Muscle layer of colon (tissue), 2 donors: ENCODE data around the gene TMPRSS7.
"Not testable (repeated sequence)": the region's sequence is repeated elsewhere in the genome, so short reads cannot be mapped to it uniquely, and the experiment has no call there.

ENCODE experiments used
- H3K27ac ChIP-seq: one replicate; pipeline ENCODE4 v1.7.0; 2013; ENCODE audit warnings: low read depth, mild to moderate bottlenecking, low read length, moderate library complexity
- H3K27me3 ChIP-seq, 2 donors: one replicate each; pipeline ENCODE4 v1.7.0; 2013; ENCODE audit warnings: low read length in 2 of 2, mild to moderate bottlenecking in 2 of 2; ENCODE audit not compliant: insufficient read depth in 2 of 2, control insufficient read depth in 1 of 2
- H3K36me3 ChIP-seq: one replicate; pipeline ENCODE4 v1.7.0; 2013; ENCODE audit warnings: mild to moderate bottlenecking, low read length; ENCODE audit not compliant: insufficient read depth
- H3K4me1 ChIP-seq: one replicate; pipeline ENCODE4 v1.7.0; 2013; ENCODE audit warnings: mild to moderate bottlenecking, low read length; ENCODE audit not compliant: insufficient read depth
- H3K4me3 ChIP-seq, 2 donors: one replicate each; pipeline ENCODE4 v1.7.0; 2013; ENCODE audit warnings: low read length in 2 of 2, low read depth in 1 of 2, mild to moderate bottlenecking in 1 of 2, moderate library complexity in 1 of 2
- H3K9ac ChIP-seq: one replicate; pipeline ENCODE4 v1.7.0; 2013; ENCODE audit warnings: low read length
- H3K9me3 ChIP-seq: one replicate; pipeline ENCODE4 v1.7.0; 2013; ENCODE audit warnings: mild to moderate bottlenecking, low read length
- donor health status: abdominal sarcoma.
- donor health status: Adenocarcinoma of cecum.

TMPRSS7 gene

DNA sequence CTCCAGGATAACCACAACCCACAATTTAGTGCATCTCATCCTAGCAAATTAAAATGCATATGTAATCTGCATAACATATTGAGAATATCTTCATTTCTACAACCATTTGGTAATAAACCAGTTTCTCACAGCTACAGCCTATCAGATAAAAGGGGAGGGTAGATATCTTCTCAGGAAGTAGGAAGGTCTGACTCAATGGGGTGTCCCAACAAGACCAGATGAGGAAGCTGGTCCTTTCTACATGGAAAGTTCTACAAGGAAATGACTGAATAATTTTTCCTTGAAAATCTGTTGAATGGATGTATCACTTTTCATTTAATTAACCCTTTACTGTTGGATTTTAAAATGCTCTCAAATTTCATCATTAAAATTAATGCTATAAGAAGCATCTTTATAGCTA, 17.4 kb upstream of the TMPRSS7 start:
- Histone ChIP-seq H3K27me3 (no peaks in the 10 kb centered on the region), H3K9ac (no peak overlapping the region), H3K27ac (no peak overlapping the region), H3K4me3 (no peak overlapping the region), H3K36me3 (no peaks in the 10 kb centered on the region), H3K4me1 (peaks cover 3% of the 10 kb centered on the region), H3K9me3 (no peaks in the 10 kb centered on the region)

- Histone ChIP-seq H3K9me3 (no peaks in the 10 kb centered on the region), H3K27ac (no peak overlapping the region), H3K36me3 (no peaks in the 10 kb centered on the region), H3K4me3 (no peak overlapping the region), H3K27me3 (no peaks in the 10 kb centered on the region), H3K4me1 (no peaks in the 10 kb centered on the region), H3K9ac (no peak overlapping the region)
Measured at GRCh38 chr3:112018712-112019111, 15.8 kb upstream of the TMPRSS7 start.

- no peak overlapping the region for H3K27ac ChIP-seq
- no peaks in the 10 kb centered on the region for H3K4me1 ChIP-seq
- no peak overlapping the region for H3K4me3 ChIP-seq
- H3K36me3 ChIP-seq, result no peaks in the 10 kb centered on the region
- H3K27me3 ChIP-seq, result no peaks in the 10 kb centered on the region
- no peak overlapping the region for H3K9ac ChIP-seq
- no peaks in the 10 kb centered on the region for H3K9me3 ChIP-seq
Measured at GRCh38 chr3:112019716-112020115, 14.8 kb upstream of the TMPRSS7 start.

- H3K27me3 ChIP-seq, result no peaks in the 10 kb centered on the region
- H3K4me1 ChIP-seq, result no peaks in the 10 kb centered on the region
- H3K9ac ChIP-seq, result no peak overlapping the region
- H3K36me3 ChIP-seq, result no peaks in the 10 kb centered on the region
- no peaks in the 10 kb centered on the region for H3K9me3 ChIP-seq
- H3K4me3 ChIP-seq, result no peak overlapping the region
- H3K27ac ChIP-seq, result no peak overlapping the region
Measured at GRCh38 chr3:112020674-112021085, 13.9 kb upstream of the TMPRSS7 start.

- Histone ChIP-seq H3K27ac (no peak overlapping the region), H3K4me1 (no peaks in the 10 kb centered on the region), H3K9me3 (no peaks in the 10 kb centered on the region), H3K4me3 (no peak overlapping the region), H3K36me3 (no peaks in the 10 kb centered on the region), H3K9ac (no peak overlapping the region), H3K27me3 (no peaks in the 10 kb centered on the region)
Measured at GRCh38 chr3:112027142-112027541, 7.4 kb upstream of the TMPRSS7 start.

DNA sequence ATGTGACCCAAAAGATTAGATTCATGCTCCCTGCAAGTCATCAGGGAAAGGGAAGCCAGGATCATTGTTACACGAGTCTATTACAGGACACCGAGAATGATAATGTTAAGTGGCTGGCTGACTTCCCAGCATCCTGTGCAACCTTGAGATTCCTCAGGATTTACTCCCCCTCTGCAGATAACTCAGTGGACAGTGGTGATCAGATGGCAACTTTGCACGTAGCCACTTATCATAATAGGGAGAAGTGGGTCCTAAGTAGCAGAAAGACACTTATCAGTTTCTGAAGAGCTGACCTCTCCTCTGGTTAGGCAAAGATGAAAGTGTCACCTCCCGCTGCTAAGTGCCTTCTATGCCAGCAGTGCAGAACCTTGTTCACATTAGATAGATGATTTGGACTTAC, 6.7 kb upstream of the TMPRSS7 start:
- H3K4me1 ChIP-seq, result no peaks in the 10 kb centered on the region
- H3K27me3 ChIP-seq, result no peaks in the 10 kb centered on the region
- H3K27ac ChIP-seq, result no peak overlapping the region
- H3K9ac ChIP-seq, result no peak overlapping the region
- H3K4me3 ChIP-seq, result no peak overlapping the region
- no peaks in the 10 kb centered on the region for H3K36me3 ChIP-seq
- no peaks in the 10 kb centered on the region for H3K9me3 ChIP-seq

GRCh38 chr3:112030901-112031300, 3.6 kb upstream of the TMPRSS7 start:
- Histone ChIP-seq H3K4me3 (no peak overlapping the region), H3K27ac (no peak overlapping the region), H3K9me3 (no peaks in the 10 kb centered on the region), H3K4me1 (no peaks in the 10 kb centered on the region), H3K36me3 (no peaks in the 10 kb centered on the region), H3K9ac (no peak overlapping the region), H3K27me3 (no peaks in the 10 kb centered on the region)

GRCh38 chr3:112032098-112032731, 2.3 kb upstream of the TMPRSS7 start:
- no peak overlapping the region for H3K27ac ChIP-seq
- H3K27me3 ChIP-seq, result no peaks in the 10 kb centered on the region
- no peaks in the 10 kb centered on the region for H3K4me1 ChIP-seq
- no peak overlapping the region for H3K9ac ChIP-seq
- H3K9me3 ChIP-seq, result no peaks in the 10 kb centered on the region
- H3K4me3 ChIP-seq, result no peak overlapping the region
- no peaks in the 10 kb centered on the region for H3K36me3 ChIP-seq

GRCh38 chr3:112035241-112035640, 705 bp downstream of the TMPRSS7 start:
- no peak overlapping the region for H3K9ac ChIP-seq
- H3K27me3 ChIP-seq, result no peaks in the 10 kb centered on the region
- no peaks in the 10 kb centered on the region for H3K4me1 ChIP-seq
- H3K36me3 ChIP-seq, result no peaks in the 10 kb centered on the region
- no peak overlapping the region for H3K27ac ChIP-seq
- no peaks in the 10 kb centered on the region for H3K9me3 ChIP-seq
- H3K4me3 ChIP-seq, result no peak overlapping the region

- H3K36me3 ChIP-seq, result not testable (repeated sequence)
Measured at GRCh38 chr3:112037194-112037593, 2.7 kb downstream of the TMPRSS7 start.

GRCh38 chr3:112038863-112039262, 4.3 kb downstream of the TMPRSS7 start:
- no peak overlapping the region for H3K4me3 ChIP-seq
- H3K9ac ChIP-seq, result no peak overlapping the region
- H3K27ac ChIP-seq, result no peak overlapping the region
- no peaks in the 10 kb centered on the region for H3K4me1 ChIP-seq
- H3K9me3 ChIP-seq, result no peaks in the 10 kb centered on the region
- H3K36me3 ChIP-seq, result no peaks in the 10 kb centered on the region
- no peaks in the 10 kb centered on the region for H3K27me3 ChIP-seq

More at GRCh38 chr3:112037194-112037593, 2.7 kb downstream of the TMPRSS7 start:
- not testable (repeated sequence) for H3K27ac ChIP-seq, H3K4me1 ChIP-seq, H3K4me3 ChIP-seq, H3K27me3 ChIP-seq, H3K9me3 ChIP-seq, H3K9ac ChIP-seq

DNA sequence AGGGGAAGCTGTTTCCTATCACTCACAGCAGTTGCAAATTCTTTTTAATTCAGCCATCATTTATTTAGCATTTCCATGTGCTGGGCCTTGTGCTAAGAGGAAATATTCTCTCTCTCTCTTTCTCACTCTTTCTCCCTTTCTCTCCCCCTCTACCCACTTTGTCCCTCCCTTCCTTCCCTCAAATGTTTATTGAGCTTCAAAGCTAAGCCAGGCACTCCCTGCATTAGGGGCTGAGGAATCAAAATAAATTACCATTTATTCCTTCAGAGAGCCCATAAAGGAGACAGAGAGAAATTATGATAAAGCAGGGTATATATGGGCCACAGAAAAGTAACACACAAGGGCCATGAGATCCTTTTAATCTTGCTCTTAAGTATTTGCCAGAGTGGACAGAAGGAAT, 6.8 kb downstream of the TMPRSS7 start:
- Histone ChIP-seq H3K27ac (no peak overlapping the region), H3K4me3 (no peak overlapping the region), H3K36me3 (no peaks in the 10 kb centered on the region), H3K4me1 (no peaks in the 10 kb centered on the region), H3K9me3 (no peaks in the 10 kb centered on the region), H3K9ac (no peak overlapping the region), H3K27me3 (no peaks in the 10 kb centered on the region)
